G401 (cell line): ENCODE results near the gene GTF2B. TPM values are rescaled to one million over a fixed set of nuclear protein-coding genes. Genes with fewer than 3 reads are reported as not detected.
A peak's percentile ranks its signal among the peaks of the same experiment; 100 is the strongest.
"Not testable (repeated sequence)": the region's sequence is repeated elsewhere in the genome, so short reads cannot be mapped to it uniquely, and the experiment has no call there.

Source experiments
- DNase-seq: peaks from one replicate; pipeline ENCODE4 v3.0.0-alpha.2; 2015; ENCODE audit warnings: low spot score
- in situ Hi-C: cut with HindIII; loops from 2 replicates; pipeline ENCODE4 v1.10.0; 2016; ENCODE audit warnings: low sequenced_read_pairs, mixed read lengths
- total RNA-seq: library from RNA; depleted of rRNA; stranded (reverse); fragments of >200 nt; shearing (Covaris generic); gene quantifications from 2 replicates; pipeline ENCODE4 v1.2.3, GENCODE V29; 2014

Gene GTF2B
- total RNA-seq, 1 experiment from 2014 or later = 51.8 TPM

DNA sequence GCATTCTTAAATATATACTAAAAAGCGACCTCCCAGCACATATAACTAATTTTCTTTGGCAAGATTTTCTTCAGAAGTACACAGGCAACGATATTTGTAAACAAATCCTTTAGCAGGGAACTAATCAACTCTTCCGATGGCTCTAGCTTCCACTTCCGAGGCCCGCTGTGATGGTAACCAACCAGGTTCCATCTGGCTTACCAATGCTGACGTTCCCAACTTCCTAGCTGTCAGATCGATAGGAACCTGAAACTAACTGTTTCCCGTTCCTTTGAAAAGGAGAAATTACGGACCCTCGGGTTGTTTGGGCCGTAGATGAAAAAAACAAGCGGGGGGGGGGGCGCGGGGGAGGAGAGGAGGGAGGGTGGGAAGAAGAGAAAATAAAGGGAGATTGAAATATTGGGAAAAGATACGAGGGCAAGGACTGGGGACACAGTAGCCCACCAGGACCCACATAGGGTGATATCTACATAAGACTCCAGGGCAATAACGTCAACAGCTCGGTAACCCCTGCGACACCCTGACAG lies 513 bp downstream of the GTF2B start:
- in situ Hi-C loops = no loop called here
- DNase-seq = peak; percentile 46

DNA sequence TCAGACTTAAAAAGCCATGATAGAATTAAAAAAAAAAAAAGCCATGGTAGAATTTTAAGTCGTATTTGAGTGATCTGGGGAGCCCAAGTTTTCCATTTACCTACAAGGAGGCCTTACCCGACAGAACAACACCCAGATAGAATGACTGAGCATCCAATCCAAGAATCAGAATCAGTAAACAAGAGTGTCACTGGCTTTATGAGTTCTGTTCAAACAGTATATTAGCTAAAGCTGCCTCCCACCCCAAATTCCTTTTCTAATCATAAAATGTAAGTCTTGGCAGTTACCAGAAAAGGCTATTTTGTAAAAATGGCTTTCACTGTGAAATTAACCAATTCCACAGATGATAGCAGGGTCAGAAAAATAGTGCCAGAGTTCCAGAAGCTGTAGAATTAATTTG lies 1.2 kb downstream of the GTF2B start:
- DNase-seq = no peak
- in situ Hi-C loops = no loop called here

DNA sequence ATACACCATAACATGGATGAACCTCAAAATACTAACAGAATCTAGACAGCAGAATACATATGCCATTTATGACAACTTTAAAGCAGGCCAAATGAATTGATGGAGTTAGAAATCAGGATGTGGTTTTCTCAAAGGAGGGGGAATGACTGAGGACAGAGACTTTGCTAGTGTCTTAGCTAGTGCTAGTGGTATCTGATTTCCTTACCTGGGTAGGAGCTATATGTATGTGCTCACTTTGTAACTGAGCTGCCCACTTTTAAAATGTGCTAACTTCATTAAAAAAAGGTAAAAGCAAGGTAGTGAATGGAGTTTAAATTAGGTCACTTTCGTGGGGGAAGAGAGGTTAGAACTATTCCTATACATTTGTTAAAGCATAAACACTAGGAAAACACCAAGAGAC lies 2.6 kb downstream of the GTF2B start:
- no peak for DNase-seq
- in situ Hi-C loops = no loop called here

DNA sequence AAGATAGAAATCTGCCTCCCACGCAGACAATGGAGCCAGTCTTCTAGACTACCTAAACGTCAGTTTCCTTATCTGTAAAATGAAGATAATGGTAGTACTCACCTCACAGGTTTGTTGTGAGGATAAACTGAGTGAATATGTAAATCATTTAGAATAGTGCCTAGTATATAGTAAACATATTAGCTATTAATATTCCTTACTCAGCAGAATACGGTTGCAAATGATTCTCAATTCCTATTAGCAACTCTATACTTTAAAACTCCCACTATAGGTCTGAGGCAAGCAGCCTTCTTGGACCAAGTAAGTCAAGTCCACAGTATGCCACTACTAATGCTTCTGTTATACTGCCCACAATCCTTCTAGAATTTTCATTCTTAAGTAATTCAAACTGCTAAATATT lies 5.4 kb downstream of the GTF2B start:
- in situ Hi-C loops = no loop called here
- DNase-seq = no peak

DNA sequence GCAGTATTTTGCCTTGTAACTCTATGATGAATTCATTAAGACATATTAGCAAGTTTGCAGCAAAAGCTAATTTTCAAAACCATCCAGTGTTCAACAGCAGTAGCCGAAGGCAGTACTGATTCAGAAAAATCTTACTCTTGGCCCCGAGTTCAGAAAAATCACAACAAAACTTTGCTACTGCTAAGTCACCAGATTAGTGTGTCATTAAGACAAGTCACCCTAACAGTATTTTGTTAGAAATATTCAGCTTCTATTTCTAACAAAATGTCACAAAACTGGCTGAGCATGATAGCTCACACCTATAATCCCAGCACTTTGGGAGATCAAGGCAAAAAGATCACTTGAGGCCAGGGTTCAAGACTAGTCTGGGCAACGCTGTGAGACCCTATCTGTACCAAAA lies 8.2 kb downstream of the GTF2B start:
- no peak for DNase-seq
- in situ Hi-C loops = no loop called here

DNA sequence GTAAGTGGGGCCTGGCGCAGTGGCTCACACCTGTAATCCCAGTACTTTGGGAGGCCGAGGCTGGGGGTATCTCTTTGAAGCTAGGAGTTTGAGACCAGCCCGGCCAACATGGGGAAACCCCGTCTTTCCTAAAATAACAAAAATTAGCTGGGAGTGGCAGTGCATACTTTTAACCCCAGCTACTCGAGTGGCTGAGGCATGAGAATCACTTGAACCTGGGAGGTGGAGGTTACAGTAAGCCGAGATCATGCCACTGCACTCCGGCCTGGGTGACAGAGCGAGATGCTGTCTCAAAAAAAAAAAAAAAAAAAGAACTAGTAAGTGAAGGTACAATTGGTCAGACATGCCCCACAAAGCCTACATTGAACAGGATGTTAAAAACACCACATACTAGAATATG lies 10.7 kb downstream of the GTF2B start:
- in situ Hi-C loops, DNase-seq: not testable (repeated sequence)

DNA sequence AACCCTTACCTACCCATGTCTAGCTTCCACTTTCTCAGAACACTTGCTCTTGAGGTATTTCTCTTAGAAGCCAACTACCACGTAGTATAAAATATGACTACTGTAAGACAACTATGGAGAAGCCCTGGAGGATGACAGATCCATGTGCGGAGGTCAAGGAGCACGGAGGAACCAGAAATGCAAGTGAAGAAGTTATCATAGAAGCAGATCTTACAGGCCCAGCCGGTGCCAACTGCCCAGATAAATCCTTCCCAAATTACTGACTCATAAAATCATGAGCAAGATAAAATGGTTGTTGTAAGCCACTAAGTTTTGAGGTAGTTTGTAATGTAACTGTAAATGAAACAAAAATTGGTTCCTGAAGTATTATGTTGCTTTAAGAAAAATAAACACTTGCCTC lies 12.6 kb downstream of the GTF2B start:
- in situ Hi-C loops = no loop called here
- DNase-seq = no peak

DNA sequence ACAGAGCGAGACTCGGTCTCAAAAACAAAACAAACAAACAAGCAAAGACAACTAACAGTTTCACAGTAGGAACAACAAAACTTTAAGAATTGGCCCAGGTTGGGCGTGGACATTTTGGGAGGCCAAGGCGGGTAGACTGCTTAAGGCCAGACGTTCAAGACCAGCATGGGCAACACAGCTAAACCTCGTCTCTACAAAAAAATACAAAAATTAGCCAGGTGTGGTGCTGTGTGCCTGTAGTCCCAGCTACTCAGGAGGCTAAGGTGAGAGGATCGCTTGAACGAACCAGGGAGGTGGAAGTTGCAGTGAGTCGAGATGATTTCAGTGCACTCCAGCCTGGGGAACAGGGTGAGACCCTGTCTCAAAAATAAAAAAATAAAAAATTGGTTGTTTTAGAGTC lies 13.5 kb downstream of the GTF2B start:
- in situ Hi-C loops = no loop called here
- DNase-seq = no peak

DNA sequence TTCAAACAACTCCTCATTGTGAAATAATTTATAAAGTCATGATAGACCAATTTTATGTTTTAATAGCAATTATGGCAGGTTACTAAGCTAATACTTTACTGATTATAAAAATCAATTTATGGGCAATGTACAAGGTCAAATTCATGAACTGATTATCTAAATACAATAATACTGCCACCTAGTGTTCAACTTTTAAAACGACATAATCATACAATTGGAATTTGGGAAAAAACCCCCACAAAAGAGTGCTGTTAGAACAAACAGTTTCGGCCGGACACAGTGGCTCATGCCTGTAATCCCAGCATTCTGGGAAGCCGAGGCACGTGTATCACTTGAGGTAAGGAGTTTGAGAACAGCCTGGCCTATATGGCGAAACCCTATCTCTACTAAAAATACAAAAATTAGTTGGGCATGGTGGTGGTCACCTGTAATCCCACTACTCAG lies 14.0 kb downstream of the GTF2B start:
- peak; percentile 48 for DNase-seq
- in situ Hi-C loops = no loop called here

DNA sequence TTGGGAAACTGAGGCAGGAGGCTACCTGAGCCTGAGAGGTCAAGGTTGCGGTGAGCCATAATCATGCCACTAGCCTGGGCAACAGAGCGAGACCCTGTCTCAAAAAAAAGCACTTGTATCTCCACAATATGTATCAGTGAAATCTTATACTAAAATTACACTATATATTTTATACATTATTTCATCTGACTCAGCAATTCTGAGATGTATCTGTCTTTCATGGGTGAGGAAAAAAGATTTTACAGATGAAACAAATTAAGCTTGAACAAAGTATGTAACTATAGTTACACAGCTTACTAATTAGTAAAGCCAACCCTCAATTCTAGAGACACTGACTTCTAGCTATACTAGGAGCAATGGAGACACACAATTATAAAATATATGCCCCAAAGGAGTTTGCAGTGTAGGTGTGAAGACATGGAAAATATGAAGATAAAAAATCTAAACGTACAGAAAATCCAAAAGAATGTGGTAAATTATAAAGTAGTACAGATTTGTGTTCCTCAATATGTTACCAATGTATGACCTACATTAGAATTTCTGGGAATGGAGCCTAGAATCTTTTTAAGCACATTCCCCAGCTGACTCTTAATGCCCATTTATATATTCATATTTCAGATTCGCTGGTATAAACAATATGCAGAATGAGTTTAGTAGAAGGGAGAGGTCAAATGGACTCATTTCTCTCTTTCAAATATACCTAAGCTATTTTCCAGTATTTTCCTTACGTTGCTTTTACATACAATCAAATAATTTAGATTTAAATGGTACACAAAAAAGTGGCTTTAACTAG lies 14.6 kb downstream of the GTF2B start:
- in situ Hi-C loops = no loop called here

DNA sequence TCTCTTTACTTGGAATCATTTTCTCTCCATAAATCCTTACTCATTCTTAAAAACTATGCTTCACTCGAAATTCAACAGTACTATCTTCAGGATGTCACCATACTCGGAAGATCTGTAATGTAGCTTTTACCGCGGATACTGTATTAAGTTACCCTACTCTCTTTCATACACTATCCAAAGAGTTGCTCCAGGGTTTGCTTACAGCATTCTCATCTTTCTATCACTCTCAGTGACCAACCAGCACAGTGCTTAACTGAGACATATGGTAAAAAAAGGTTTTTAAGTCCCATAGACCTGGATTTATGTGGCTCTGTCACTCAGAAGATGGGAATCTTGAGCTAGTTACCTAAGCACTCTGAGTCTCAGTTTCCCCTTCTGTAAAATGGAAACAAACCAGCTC lies 15.8 kb downstream of the GTF2B start:
- no peak for DNase-seq
- in situ Hi-C loops = no loop called here

More for the DNA sequence above, 14.6 kb downstream of the GTF2B start:
- DNase-seq = peak; percentile 29

DNA sequence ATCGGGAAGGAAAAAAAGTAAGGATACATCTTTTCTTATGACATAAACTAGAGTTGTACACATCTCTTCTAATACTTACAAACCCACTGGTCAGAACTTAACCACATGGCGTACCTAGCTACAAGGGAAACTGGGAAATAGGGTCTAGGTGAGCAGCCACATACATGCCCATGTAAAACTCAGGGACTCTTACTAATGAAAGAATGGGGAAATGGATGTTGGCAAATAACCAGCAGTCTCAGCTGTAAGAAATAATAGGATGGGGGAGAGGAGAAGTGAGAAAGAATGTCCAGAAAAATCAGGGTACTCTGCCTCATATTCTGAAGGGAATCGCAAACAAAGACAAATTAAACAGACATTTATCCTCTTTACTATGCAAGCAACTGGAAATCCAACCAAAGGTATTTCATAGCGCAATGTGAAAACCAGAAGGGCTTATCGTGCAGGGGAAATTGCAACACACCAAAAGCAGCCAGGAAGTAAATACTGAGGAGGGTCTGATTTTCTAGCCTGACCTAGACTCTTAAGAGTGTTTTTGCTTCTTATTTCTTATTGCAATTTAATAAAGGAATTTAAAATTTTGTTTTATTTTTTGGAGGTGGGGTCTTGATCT lies 17.5 kb downstream of the GTF2B start:
- in situ Hi-C loops = no loop called here
- no peak for DNase-seq

DNA sequence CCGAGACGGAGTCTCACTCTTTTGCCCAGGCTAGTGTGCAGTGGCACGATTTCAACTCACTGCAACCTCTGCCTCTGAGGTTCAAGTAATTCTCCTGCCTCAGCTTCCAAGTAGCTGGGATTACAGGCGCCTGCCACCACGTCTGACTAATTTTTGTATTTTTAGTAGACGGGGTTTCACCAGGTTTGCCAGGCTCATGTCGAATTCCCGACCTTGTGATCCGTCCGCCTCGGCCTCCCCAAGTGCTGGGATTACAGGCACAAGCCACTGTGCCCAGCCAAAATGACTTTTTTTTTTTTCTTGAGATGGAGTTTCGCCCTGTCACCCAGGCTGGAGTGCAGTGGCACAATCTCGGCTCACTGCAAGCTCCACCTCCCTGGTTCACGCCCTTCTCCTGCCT lies 21.7 kb downstream of the GTF2B start:
- DNase-seq, in situ Hi-C loops: not testable (repeated sequence)

DNA sequence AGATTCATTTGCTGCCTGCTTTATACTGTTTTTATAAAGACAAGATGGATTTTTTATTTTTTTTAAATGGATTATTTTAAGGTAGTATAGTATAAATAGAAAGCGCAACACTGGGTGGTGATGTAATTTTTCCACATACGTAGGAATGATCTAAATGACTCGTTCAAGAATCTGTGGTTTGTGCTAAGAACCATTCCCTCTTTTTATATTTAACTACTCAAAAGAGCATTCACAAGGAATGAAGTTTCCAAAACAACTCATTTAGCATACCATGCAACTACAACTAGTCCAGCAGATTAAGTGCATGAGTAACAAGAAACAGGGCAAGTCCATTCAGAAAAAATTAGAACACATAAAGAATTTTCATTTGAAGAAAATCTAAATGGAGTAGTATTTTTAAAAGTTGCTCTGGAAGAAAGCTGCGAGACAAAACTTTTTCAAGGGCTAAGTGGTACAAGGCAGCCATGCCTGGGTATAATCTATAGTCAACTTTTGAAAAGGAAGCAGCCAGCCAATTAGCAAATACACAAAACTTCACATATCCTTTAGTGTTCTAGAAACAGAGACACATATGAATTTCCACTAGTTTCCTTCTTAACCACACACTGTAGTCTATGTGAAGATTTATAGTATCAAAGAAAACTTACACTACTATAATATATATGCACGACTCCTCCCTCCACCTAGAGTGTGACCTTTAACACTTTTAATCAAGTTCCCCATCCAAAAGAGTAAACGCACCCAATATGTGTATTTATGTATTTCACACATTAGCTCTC lies 23.4 kb downstream of the GTF2B start:
- DNase-seq = no peak
- in situ Hi-C loops = no loop called here

DNA sequence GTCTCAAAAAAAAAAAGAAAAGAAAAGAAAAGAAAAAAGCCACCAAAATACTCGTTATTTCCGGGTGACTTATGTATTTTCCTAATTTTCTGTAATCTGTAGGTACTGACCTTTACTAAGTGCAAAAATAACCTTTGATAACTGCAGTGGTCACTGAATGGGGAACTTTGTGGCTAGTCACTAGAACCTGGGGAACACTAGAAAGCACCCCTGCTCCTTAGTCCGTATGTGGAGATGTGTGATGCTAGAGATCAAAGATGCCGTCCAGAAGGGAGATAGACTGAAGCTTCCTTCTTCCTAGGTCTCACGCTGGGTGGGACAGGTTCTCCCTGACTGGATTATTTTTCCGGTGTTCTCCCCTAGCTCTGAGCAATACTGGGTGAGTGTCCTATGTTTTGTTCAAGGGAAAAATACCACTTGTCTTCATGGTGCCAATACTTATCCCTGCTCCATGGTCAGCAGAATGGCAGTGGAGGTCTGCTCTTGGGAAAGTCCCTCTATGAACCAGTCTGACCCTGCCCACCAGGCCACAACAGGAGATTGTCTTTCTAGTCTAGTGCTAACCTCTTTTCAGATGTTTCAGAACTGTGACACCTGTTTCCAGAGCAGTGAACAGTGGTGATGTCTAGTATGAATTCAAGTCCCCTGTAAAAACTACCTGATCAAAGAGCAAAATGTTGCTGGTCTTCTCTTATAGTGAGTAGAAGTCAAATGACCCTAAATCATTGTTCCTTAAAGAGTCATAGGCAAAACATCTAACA lies 39.9 kb downstream of the GTF2B start:
- in situ Hi-C loops = no loop called here

DNA sequence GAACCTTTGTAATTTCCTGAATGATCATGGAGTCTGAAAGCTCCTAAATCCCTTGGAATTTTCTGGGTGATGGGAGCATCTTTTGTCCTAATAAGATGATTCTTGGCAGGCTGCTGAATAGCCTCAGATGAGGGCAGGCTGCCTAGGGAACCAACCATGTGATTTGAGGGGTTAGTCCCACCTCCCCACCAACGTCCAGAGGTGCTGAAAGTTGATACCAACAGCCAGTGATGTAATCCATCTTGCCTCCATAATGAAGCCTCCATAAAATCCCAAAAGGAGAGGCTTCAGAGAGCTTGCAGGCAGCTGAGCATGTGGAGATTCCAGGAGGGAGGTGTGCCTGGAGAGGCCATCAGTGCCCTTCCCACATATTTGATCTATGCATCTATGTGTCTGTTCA lies 43.7 kb downstream of the GTF2B start:
- DNase-seq = no peak
- in situ Hi-C loops = no loop called here

More for the DNA sequence above, 39.9 kb downstream of the GTF2B start:
- DNase-seq = no peak

DNA sequence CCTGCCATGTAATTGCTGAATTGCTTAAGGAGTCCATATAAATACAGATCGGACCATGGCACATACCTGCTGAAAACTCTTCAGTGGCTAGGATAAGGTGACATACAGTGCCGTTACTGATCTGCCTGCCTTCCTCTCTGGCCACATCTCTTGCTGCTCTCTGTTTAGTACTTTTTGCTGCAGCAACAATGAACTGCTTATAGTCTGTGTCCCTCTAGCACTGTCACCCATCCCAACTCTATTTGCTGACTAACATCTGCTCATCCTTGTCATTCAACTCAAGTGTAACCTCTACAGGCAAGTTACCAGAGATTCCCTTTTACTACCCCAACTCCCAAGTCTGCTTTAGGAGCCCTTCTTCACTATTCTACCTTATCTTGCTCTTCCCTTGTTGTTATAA lies 65.6 kb downstream of the GTF2B start:
- in situ Hi-C loops = no loop called here

DNA sequence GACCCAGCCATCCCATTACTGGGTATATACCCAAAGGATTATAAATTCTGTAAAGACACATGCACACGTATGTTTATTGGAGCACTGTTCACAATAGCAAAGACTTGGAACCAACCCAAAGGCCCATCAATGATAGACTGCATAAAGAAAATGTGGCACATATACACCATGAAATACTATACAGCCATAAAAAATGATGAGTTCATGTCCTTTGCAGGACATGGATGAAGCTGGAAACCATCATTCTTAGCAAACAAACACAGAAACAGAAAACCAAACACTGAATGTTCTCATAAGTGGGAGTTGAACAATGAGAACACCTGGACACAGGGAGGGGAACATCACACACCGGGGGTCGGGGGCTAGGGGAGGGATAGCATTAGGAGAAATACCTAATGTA lies 71.7 kb downstream of the GTF2B start:
- in situ Hi-C loops = not testable (repeated sequence)

More for the DNA sequence above, 65.6 kb downstream of the GTF2B start:
- DNase-seq = no peak

DNA sequence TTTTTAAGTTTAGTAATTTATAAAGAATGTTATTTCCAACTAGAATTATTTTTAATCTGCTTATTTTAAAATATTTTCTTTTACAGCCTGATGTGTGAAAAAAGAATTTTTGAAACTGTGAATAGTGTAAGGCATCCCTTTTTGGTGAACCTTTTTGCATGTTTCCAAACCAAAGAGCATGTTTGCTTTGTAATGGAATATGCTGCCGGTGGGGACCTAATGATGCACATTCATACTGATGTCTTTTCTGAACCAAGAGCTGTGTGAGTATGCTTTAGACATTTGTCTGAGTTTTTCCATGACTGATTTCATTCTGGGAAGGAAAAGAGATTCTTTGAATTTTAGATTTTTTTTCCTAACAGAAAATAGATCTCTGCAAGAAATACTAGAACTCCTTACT lies 77.9 kb downstream of the GTF2B start:
- DNase-seq = no peak
- in situ Hi-C loops = no loop called here

More for the DNA sequence above, 71.7 kb downstream of the GTF2B start:
- not testable (repeated sequence) for DNase-seq
